Measurements from ENCODE around the gene PATJ. TPM values are rescaled to one million over a fixed set of nuclear protein-coding genes. Genes with fewer than 3 reads are reported as not detected.

The PATJ gene
- total and polyA plus RNA-seq, 2 of the 13 experiments (the other 11 are each of a cell fraction or from before 2014, with no cell fraction given) = 6.2 to 16.8 TPM

GRCh38 chr1:61839679-61840078 lies 97.4 kb downstream of the PATJ start (continued):
- no peak for TF ChIP-seq ZHX2 (IDR thresholded peaks at IDR 0.05; ENCODE audit: low read depth)
- TF ChIP-seq ZHX2 (CRISPR knock-in tag; IDR thresholded peaks at IDR 0.05; ENCODE audit: borderline replicate concordance) = no peak

GRCh38 chr1:61842036-61842435 lies 99.8 kb downstream of the PATJ start:
- WGBS (ENCODE audit: low lambda C conversion rate) = 96% methylated on average over 4 of the region's 4 CpGs
- H3K36me3 ChIP-seq (replicated peaks in 1 of 2; ENCODE audit: control insufficient read depth in 1 of 2, insufficient read depth in 2 of 2, low read length in 2 of 2) = no peaks in the 10 kb centered on the region
- no peaks in the 10 kb centered on the region for H4K20me1 ChIP-seq (ENCODE audit: insufficient read depth, low read length)
- in situ Hi-C loops (cut with HindIII; ENCODE audit: extremely low pct_ligation_motif_present, low pct_unique_long_range_greater_than_20kb) (no loop called here), intact Hi-C loops (cut with micrococcal nuclease; ENCODE audit: unreplicated experiment) (loop anchor here (10.0 kb wide), 1 partner anchor 117 kb away; the partner anchor contains the start of gene TM2D1)
- no peaks in the 10 kb centered on the region for H3K9me3 ChIP-seq (ENCODE audit: low read length)
- DNase-seq (ENCODE audit: low spot score) (no peak), ATAC-seq (no peak), FAIRE-seq (no peak)
- POLR2A ChIA-PET = no interaction called here
- no peaks in the 10 kb centered on the region for H3K79me2 ChIP-seq (ENCODE audit: insufficient read depth, low read length)
- CTCF ChIA-PET (ENCODE audit: low intra/inter-chr PET ratio, low total read pairs) = no interaction called here
- no peak overlapping the region for H3K9ac ChIP-seq (ENCODE audit: insufficient read depth, low read depth, low read length)
- H3K4me3 ChIP-seq (replicated peaks in 1 of 3; ENCODE audit: insufficient read depth in 1 of 3, low read depth in 2 of 3, low read length in 3 of 3) = no peak overlapping the region
- H3K27ac ChIP-seq (ENCODE audit: extremely low read length, insufficient read depth, low read length) = no peak overlapping the region
- H2AFZ ChIP-seq (ENCODE audit: low read length) = no peak overlapping the region
- no peaks in the 10 kb centered on the region for H3K27me3 ChIP-seq (ENCODE audit: control insufficient read depth in 1 of 2, insufficient read depth in 2 of 2, low read length in 2 of 2)
- no peak overlapping the region for H3K4me2 ChIP-seq (ENCODE audit: low read depth, low read length)
- no TSS peak for BruUV-seq (replicated peaks)
- H3K4me1 ChIP-seq (ENCODE audit: insufficient read depth, low read length) = peaks cover 9% of the 10 kb centered on the region; the same call in 1 of the 2 replicates
- TF ChIP-seq SUZ12 (IDR thresholded peaks at IDR 0.05; ENCODE audit: low read depth, low read length) (no peak), ZNF674 (CRISPR knock-in tag; IDR thresholded peaks at IDR 0.05; ENCODE audit: low read depth) (no peak), ZNF160 (CRISPR knock-in tag; IDR thresholded peaks at IDR 0.05) (no peak), ZNF20 (CRISPR knock-in tag; IDR thresholded peaks at IDR 0.05) (no peak), MLXIP (CRISPR knock-in tag; IDR thresholded peaks at IDR 0.05; ENCODE audit: borderline replicate concordance) (no peak), BCL6 (CRISPR knock-in tag; IDR thresholded peaks at IDR 0.05) (no peak), ZBTB39 (CRISPR knock-in tag; IDR thresholded peaks at IDR 0.05) (no peak), RBM39 (IDR thresholded peaks at IDR 0.05; ENCODE audit: low read depth, low read length, poor library complexity, severe bottlenecking) (no peak), HNRNPH1 (optimal IDR thresholded peaks at IDR 0.05; ENCODE audit: low read depth, low read length) (no peak), ZNF451 (CRISPR knock-in tag; IDR thresholded peaks at IDR 0.05) (no peak)
